Liver (tissue), 9 donors: ENCODE data around the gene BRI3. TPM values are rescaled to one million over a fixed set of nuclear protein-coding genes. Genes with fewer than 3 reads are reported as not detected.

ENCODE experiments used
- DNase-seq: peaks from one replicate; pipeline ENCODE4 v3.0.0-alpha.2; 2017; ENCODE audit warnings: low spot score
- H3K27ac ChIP-seq, 2 donors: one replicate each; pipeline ENCODE4 v1.7.0; 2013; ENCODE audit warnings: inconsistent platforms in 2 of 2, low read length in 2 of 2, control low read depth in 1 of 2, low read depth in 1 of 2, mild to moderate bottlenecking in 1 of 2
- H3K27me3 ChIP-seq, 4 donors: one replicate each; pipeline versions ENCODE4 v1.6.1 to v1.7.0; 2013; ENCODE audit warnings: low read length in 3 of 4, inconsistent platforms in 1 of 4, mild to moderate bottlenecking in 1 of 4, moderate library complexity in 1 of 4; ENCODE audit not compliant: control insufficient read depth in 4 of 4, insufficient read depth in 4 of 4
- H3K36me3 ChIP-seq, 4 donors: one replicate each; pipeline versions ENCODE4 v1.6.1 to v1.7.0; 2013; ENCODE audit warnings: low read length in 3 of 4, mild to moderate bottlenecking in 3 of 4, low read depth in 1 of 4, moderate library complexity in 1 of 4; ENCODE audit not compliant: control insufficient read depth in 4 of 4, insufficient read depth in 3 of 4
- H3K4me1 ChIP-seq, 4 donors: one replicate each; pipeline versions ENCODE4 v1.6.1 to v1.7.0; 2013; ENCODE audit warnings: low read length in 3 of 4, mild to moderate bottlenecking in 3 of 4, moderate library complexity in 1 of 4; ENCODE audit not compliant: control insufficient read depth in 4 of 4, insufficient read depth in 4 of 4
- H3K4me3 ChIP-seq, 3 donors: one replicate each; pipeline versions ENCODE4 v1.6.1 to v1.7.0; 2013; ENCODE audit warnings: low read length in 3 of 3, control low read depth in 1 of 3, low read depth in 1 of 3, mild to moderate bottlenecking in 1 of 3
- H3K9ac ChIP-seq, 2 donors: one replicate each; pipeline ENCODE4 v1.7.0; 2013; ENCODE audit warnings: low read length in 2 of 2, mild to moderate bottlenecking in 2 of 2, moderate library complexity in 2 of 2, control low read depth in 1 of 2, low read depth in 1 of 2
- H3K9me3 ChIP-seq, 4 donors: one replicate each; pipeline versions ENCODE4 v1.6.1 to v1.7.0; 2013; ENCODE audit warnings: low read length in 3 of 4; ENCODE audit not compliant: control insufficient read depth in 4 of 4
- FOXA1 ChIP-seq: IDR thresholded peaks from 2 replicates; pipeline ENCODE4 v1.6.1; 2016; ENCODE audit warnings: antibody characterized with exemption
- FOXA2 ChIP-seq: IDR thresholded peaks from 2 replicates; pipeline ENCODE4 v1.6.1; 2016; ENCODE audit warnings: antibody characterized with exemption
- GABPA ChIP-seq, 2 donors: IDR thresholded peaks in 1 of 2; conservative IDR thresholded peaks in 1 of 2; 2 replicates each; pipeline ENCODE4 v1.6.1; 2016; ENCODE audit warnings: antibody characterized with exemption in 2 of 2, mild to moderate bottlenecking in 1 of 2, moderate library complexity in 1 of 2
- HNF4A ChIP-seq, 2 donors: conservative IDR thresholded peaks; 2 replicates each; pipeline ENCODE4 v1.6.1; 2016; ENCODE audit warnings: antibody characterized with exemption in 2 of 2, mild to moderate bottlenecking in 2 of 2
- HNF4G ChIP-seq: IDR thresholded peaks from 2 replicates; pipeline ENCODE4 v1.6.1; 2016; ENCODE audit warnings: antibody characterized with exemption
- JUND ChIP-seq, 2 donors: IDR thresholded peaks; 2 replicates each; pipeline ENCODE4 v1.6.1; 2016; ENCODE audit warnings: antibody characterized with exemption in 2 of 2
- MAX ChIP-seq: IDR thresholded peaks from 2 replicates; pipeline ENCODE4 v1.6.1; 2016; ENCODE audit warnings: antibody characterized with exemption
- NR2F2 ChIP-seq: IDR thresholded peaks from 2 replicates; pipeline ENCODE4 v1.6.1; 2016; ENCODE audit warnings: antibody characterized with exemption
- RXRA ChIP-seq, 2 donors: IDR thresholded peaks; 2 replicates each; pipeline ENCODE4 v1.6.1; 2017 to 2018; ENCODE audit warnings: antibody characterized with exemption in 2 of 2, mild to moderate bottlenecking in 1 of 2
- SP1 ChIP-seq: IDR thresholded peaks from 2 replicates; pipeline ENCODE4 v1.6.1; 2018; ENCODE audit warnings: antibody characterized with exemption, mild to moderate bottlenecking
- TAF1 ChIP-seq: conservative IDR thresholded peaks from 2 replicates; pipeline ENCODE4 v1.6.1; 2016; ENCODE audit warnings: antibody characterized with exemption, mild to moderate bottlenecking
- YY1 ChIP-seq: IDR thresholded peaks from 2 replicates; pipeline ENCODE4 v1.6.1; 2016; ENCODE audit warnings: antibody characterized with exemption, mild to moderate bottlenecking
- ZBTB33 ChIP-seq: IDR thresholded peaks from 2 replicates; pipeline ENCODE4 v1.6.1; 2016; ENCODE audit warnings: antibody characterized with exemption
- WGBS: extraction: QIAGEN DNeasy Blood & Tissue Kit; methylation state at CpG from one replicate; pipeline ENCODE4 v1.1.7; 2013; 5-methylcytosine and 5-hydroxymethylcytosine counted together
- polyA plus RNA-seq, 2 donors: library from polyadenylated mRNA; stranded (reverse) in 1 of 2; unstranded in 1 of 2; fragments of 200-250 nt in 1 of 2; fragments of >200 nt in 1 of 2; fragmentation: Nextera tagmentation in 1 of 2; extraction: Ambion mirVana in 1 of 2; gene quantifications; one replicate each; pipeline versions ENCODE4 v1.2.1 to v1.2.3, GENCODE V29; 2013 to 2015
- total RNA-seq, 2 donors: library from RNA; depleted of rRNA; stranded (reverse); fragments of >200 nt; gene quantifications; one replicate each; pipeline ENCODE4 v1.2.3, GENCODE V29; 2014
- TF ChIP-seq, protein P1 (sequence below): IDR thresholded peaks from 2 replicates; pipeline ENCODE4 v1.6.1; 2016; ENCODE audit warnings: antibody characterized with exemption
- TF ChIP-seq, protein P2 (sequence below): fragments of 150-350 bp; IDR thresholded peaks from 2 replicates; pipeline ENCODE4 v1.5.1; 2017; ENCODE audit warnings: improper control_type of control experiment, low read depth, low read length; ENCODE audit not compliant: missing input control
- donor health status: healthy.
- donor health status: healthy.
- donor health status: healthy.
- donor health status: healthy.
- donor health status: healthy.

BRI3 gene
- total and polyA plus RNA-seq, 4 donors = 14.0 to 80.4 (median 49.7) TPM

DNA sequence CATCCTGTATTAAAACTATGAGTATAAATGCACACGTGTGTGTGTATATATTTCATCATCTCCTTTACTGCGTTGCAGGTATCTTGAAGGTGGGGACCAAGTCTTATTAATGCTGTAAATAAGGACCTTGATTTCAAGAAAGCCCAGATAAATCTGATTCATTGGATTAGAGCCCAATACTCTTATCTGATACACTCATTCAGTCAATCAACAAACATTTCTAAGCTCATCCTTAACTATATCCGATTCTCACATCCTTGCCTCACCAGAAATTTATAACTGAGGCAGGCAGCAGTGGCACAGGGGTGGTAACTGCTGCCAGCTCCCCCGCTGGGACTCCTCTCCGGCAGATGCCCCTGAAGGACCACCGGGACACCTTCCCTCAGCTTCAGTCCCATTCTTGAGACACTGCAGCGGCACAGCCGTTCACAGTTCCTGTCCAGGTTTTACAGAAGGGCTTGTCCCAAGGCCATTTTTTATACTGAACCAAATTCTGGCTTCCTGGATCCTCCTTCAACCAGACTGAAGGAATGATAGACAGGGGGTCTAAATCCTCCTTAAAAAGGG lies 54.0 kb downstream of the BRI3 start:
- no peak for DNase-seq
- no peaks in the 10 kb centered on the region for H3K9me3 ChIP-seq
- peaks cover 0 to 1% (median 0%) of the 10 kb centered on the region in 4 donors for H3K36me3 ChIP-seq
- H3K27ac ChIP-seq = no peak overlapping the region
- no peaks in the 10 kb centered on the region for H3K27me3 ChIP-seq
- H3K9ac ChIP-seq = no peak overlapping the region
- H3K4me1 ChIP-seq = no peaks in the 10 kb centered on the region
- TF ChIP-seq ZBTB33 (no peak), HNF4G (no peak), TAF1 (no peak), GABPA (IDR thresholded peaks at IDR 0.05 in 1 of 2, conservative IDR thresholded peaks at IDR 0.05 in 1 of 2) (no peak), FOXA1 (no peak), HNF4A (conservative IDR thresholded peaks at IDR 0.05) (no peak), FOXA2 (no peak), YY1 (no peak), JUND (IDR thresholded peaks at IDR 0.05) (no peak), NR2F2 (no peak), SP1 (no peak)
- TF ChIP-seq, protein P1, sequence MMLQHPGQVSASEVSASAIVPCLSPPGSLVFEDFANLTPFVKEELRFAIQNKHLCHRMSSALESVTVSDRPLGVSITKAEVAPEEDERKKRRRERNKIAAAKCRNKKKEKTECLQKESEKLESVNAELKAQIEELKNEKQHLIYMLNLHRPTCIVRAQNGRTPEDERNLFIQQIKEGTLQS = no peak
- TF ChIP-seq, protein P2, sequence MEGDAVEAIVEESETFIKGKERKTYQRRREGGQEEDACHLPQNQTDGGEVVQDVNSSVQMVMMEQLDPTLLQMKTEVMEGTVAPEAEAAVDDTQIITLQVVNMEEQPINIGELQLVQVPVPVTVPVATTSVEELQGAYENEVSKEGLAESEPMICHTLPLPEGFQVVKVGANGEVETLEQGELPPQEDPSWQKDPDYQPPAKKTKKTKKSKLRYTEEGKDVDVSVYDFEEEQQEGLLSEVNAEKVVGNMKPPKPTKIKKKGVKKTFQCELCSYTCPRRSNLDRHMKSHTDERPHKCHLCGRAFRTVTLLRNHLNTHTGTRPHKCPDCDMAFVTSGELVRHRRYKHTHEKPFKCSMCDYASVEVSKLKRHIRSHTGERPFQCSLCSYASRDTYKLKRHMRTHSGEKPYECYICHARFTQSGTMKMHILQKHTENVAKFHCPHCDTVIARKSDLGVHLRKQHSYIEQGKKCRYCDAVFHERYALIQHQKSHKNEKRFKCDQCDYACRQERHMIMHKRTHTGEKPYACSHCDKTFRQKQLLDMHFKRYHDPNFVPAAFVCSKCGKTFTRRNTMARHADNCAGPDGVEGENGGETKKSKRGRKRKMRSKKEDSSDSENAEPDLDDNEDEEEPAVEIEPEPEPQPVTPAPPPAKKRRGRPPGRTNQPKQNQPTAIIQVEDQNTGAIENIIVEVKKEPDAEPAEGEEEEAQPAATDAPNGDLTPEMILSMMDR = no peak
- 94% methylated on average over 8 of the region's 8 CpGs for WGBS
- no peak overlapping the region for H3K4me3 ChIP-seq

DNA sequence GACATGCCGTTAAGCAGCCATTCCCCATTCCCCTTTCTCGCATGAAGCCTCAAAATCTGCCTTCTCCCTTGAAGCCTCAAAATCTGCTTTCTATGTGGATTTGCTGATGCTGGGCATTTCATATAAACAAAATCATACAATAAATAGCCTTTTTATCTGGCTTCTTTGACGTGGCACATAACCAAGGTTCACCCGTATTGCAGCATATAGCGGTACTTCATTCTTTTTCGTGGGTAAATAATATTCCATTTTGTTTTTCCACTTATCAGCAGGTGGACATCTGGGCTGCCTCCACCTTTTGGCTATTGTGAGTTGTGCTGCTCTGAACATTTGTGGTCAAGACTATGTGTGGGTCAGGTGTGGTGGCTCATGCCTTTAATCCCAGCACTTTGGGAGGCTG lies 57.0 kb downstream of the BRI3 start:
- H3K27me3 ChIP-seq = no peaks in the 10 kb centered on the region
- peaks cover 0 to 2% (median under 1%) of the 10 kb centered on the region in 4 donors for H3K4me1 ChIP-seq
- H3K9ac ChIP-seq = no peak overlapping the region
- peaks cover 0 to 1% (median 0%) of the 10 kb centered on the region in 4 donors for H3K36me3 ChIP-seq
- no peaks in the 10 kb centered on the region for H3K9me3 ChIP-seq
- H3K4me3 ChIP-seq = no peak overlapping the region
- no peak for TF ChIP-seq SP1
- TF ChIP-seq FOXA1 = no peak
- TF ChIP-seq YY1 = no peak
- TF ChIP-seq GABPA (IDR thresholded peaks at IDR 0.05 in 1 of 2, conservative IDR thresholded peaks at IDR 0.05 in 1 of 2) = no peak
- no peak for TF ChIP-seq MAX
- no peak for TF ChIP-seq RXRA (IDR thresholded peaks at IDR 0.05)
- DNase-seq = no peak
- WGBS = 97% methylated on average over 6 of the region's 6 CpGs
- H3K27ac ChIP-seq = no peak overlapping the region
